HG02763 (cell line): Measurements from ENCODE around the gene RASSF7.
"Not testable (repeated sequence)": the region's sequence is repeated elsewhere in the genome, so short reads cannot be mapped to it uniquely, and the experiment has no call there.

Experiments used
- ATAC-seq: cut with Tn5 transposase; IDR thresholded peaks from one replicate; pipeline ENCODE4 v1.9.1; 2021; ENCODE audit warnings: mild to moderate bottlenecking, moderate library complexity; ENCODE audit not compliant: unreplicated experiment

The RASSF7 gene

GRCh38 chr11:563812-564578 is 3.2 kb downstream of the RASSF7 start:
- ATAC-seq = no peak

- ATAC-seq = no peak
Observed at GRCh38 chr11:565921-566509, 5.2 kb downstream of the RASSF7 start.

- no peak for ATAC-seq
Observed at GRCh38 chr11:567011-567628, 6.3 kb downstream of the RASSF7 start.

GRCh38 chr11:567629-568292 is 7.0 kb downstream of the RASSF7 start:
- ATAC-seq = peak; percentile 1

- ATAC-seq = peak; percentile 86
Observed at GRCh38 chr11:568306-569157, 7.8 kb downstream of the RASSF7 start.

- ATAC-seq = no peak
Observed at GRCh38 chr11:569158-569885, 8.6 kb downstream of the RASSF7 start.

- no peak for ATAC-seq
Observed at GRCh38 chr11:571802-572185, 11.0 kb downstream of the RASSF7 start.

GRCh38 chr11:573146-573759 is 12.5 kb downstream of the RASSF7 start:
- no peak for ATAC-seq

- ATAC-seq = not testable (repeated sequence)
Observed at GRCh38 chr11:574031-574570, 13.3 kb downstream of the RASSF7 start.

- no peak for ATAC-seq
Observed at GRCh38 chr11:574632-575312, 14.0 kb downstream of the RASSF7 start.

GRCh38 chr11:575313-575995 is 14.7 kb downstream of the RASSF7 start:
- peak; percentile 38 for ATAC-seq

GRCh38 chr11:575996-576768 is 15.4 kb downstream of the RASSF7 start, which contains the start of gene PHRF1:
PHRF1 (plus strand) TSS chr11:576470; CDS start chr11:581513, 5,043 bp downstream.
- peak; percentile 88 for ATAC-seq

- ATAC-seq = no peak
Observed at GRCh38 chr11:576811-577610, 16.2 kb downstream of the RASSF7 start.

GRCh38 chr11:577611-577894 is 16.8 kb downstream of the RASSF7 start:
- ATAC-seq = no peak

GRCh38 chr11:578276-579035 is 17.7 kb downstream of the RASSF7 start:
- no peak for ATAC-seq
